Urinary bladder (tissue), 4 donors: ENCODE measurements around the gene ZNF407. TPM values are rescaled to one million over a fixed set of nuclear protein-coding genes. Genes with fewer than 3 reads are reported as not detected.

Experiments
- DNase-seq: peaks from one replicate; pipeline ENCODE4 v3.0.0-alpha.2; 2015; ENCODE audit errors: extremely low spot score
- H3K27ac ChIP-seq: one replicate; pipeline ENCODE4 v1.5.1; 2013; ENCODE audit warnings: low read depth, mild to moderate bottlenecking, moderate library complexity
- H3K36me3 ChIP-seq: one replicate; pipeline ENCODE4 v1.6.1; 2013; ENCODE audit warnings: mild to moderate bottlenecking, moderate library complexity; ENCODE audit not compliant: insufficient read depth
- H3K4me1 ChIP-seq: one replicate; pipeline ENCODE4 v1.6.1; 2013; ENCODE audit warnings: mild to moderate bottlenecking, moderate library complexity; ENCODE audit not compliant: insufficient read depth
- H3K4me3 ChIP-seq: one replicate; pipeline ENCODE4 v1.5.1; 2013; ENCODE audit warnings: low read depth, low read length
- WGBS: extraction: QIAGEN DNeasy Blood & Tissue Kit; methylation state at CpG from one replicate; pipeline ENCODE4 v1.1.7; 2013; 5-methylcytosine and 5-hydroxymethylcytosine counted together
- polyA plus RNA-seq: library from polyadenylated mRNA; stranded (reverse); fragments of 200-250 nt; gene quantifications from one replicate; pipeline ENCODE4 v1.2.3, GENCODE V29; 2013
- total RNA-seq: library from RNA; depleted of rRNA; stranded (reverse); fragments of >200 nt; gene quantifications from one replicate; pipeline ENCODE4 v1.2.3, GENCODE V29; 2014
- donor health status: healthy with polysubstance abuse.
- donor health status: healthy.

ZNF407 gene
- total and polyA plus RNA-seq, 2 donors, result 5.9 to 40.8 TPM

DNA sequence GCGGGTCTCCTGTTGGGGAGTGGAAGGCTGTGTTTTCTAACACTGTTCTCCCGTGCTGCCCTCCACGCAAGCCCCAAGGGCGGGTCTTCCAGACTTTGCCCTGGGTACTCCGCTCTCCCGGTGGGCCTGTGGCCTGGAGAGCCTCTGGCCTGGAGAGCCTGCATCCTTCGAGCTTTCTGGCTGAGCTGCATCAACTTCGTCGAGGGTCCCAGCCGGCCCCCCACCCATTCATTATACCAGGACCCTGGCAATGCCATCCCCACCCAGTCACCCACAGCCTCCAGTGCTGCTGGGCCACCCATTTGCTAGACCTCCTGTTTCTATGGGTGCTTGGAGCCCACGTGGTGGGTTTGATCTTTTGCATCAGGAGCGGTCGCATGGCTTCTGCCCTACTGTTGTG, 509.1 kb downstream of the ZNF407 start:
- Histone ChIP-seq H3K27ac (no peak overlapping the region), H3K4me1 (no peaks in the 10 kb centered on the region), H3K36me3 (no peaks in the 10 kb centered on the region), H3K4me3 (no peak overlapping the region)
- no peak for DNase-seq
- WGBS, result 91% methylated on average over 13 of the region's 13 CpGs

DNA sequence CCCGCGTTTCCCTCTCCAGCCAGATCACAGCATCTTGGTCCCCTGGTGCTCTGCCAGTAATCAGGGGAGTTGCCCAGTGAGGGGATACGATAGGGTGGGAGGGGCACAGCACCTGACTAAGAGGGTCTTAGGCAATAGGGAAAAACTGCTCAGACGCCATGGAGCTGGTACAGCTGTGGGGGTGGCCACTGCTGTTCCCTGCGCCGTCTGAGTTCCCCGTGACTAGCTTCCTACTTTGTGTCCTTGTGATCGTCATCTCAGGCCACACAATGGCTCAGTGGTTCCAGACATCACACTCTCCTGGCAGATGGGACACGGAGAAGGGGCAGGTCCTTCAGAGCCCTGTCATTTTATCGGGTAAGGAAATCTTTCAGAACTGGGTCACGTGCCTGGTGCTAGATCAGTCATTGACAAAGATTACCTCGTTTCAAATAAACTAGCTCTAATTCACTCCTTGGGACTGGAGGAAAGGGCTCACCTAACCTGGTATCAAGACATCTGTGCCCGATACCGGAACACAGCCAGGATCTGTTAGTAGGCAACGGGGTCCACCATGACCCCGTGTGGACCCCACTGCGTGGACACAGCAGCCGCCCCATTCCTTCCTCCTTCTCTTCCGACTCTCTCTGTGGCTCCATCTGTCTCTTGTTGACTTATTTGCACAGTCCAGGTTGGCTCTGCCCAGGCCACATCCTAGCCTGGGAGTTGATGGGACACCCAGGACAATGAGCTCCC, 509.7 kb downstream of the ZNF407 start:
- DNase-seq, result no peak
- Histone ChIP-seq H3K4me3 (no peak overlapping the region), H3K36me3 (no peaks in the 10 kb centered on the region), H3K27ac (no peak overlapping the region), H3K4me1 (no peaks in the 10 kb centered on the region)
- WGBS, result 90% methylated on average over 19 of the region's 19 CpGs

- no peak overlapping the region for H3K4me3 ChIP-seq
- no peaks in the 10 kb centered on the region for H3K36me3 ChIP-seq
- H3K4me1 ChIP-seq, result no peaks in the 10 kb centered on the region
- no peak for DNase-seq
- H3K27ac ChIP-seq, result no peak overlapping the region
- 93% methylated on average over 8 of the region's 8 CpGs for WGBS
Measured at GRCh38 chr18:75107931-75108276, 510.2 kb downstream of the ZNF407 start.

DNA sequence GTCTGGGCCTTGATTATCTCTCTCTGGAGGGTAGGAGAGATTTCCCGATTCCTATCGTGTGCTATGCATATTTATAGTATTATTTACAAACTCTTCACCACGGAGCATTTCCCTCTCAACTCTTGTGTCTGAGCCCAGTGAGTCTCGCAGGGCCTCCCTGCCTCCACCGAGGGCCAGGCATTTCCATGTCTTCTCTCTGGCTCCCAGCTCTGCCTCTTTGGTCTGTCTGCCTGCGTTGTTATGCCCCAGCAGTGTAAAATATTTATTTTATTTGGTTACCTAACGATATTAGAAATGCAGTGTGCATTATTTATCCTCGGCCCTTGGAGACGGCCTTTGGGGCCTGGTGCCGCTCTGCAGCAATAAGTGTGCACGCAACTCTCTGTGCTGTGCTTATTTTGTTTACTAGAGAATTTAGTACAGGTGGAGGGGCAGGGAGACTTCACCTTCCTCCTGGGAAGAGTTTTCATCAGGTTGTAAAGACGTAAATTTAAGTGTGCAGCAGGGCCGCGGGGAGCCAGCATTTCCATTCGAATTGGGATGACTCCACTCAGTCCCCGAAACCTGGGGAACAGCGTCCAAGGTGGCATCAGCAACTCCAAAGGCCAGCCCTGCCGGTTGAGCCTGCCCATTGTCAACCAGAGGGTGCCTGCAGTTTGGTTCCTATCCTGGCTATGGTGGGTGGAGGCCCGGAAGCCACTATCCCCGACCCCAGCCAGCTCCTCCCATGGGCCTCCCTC, 511.1 kb downstream of the ZNF407 start:
- H3K4me1 ChIP-seq, result no peaks in the 10 kb centered on the region
- DNase-seq, result no peak
- no peak overlapping the region for H3K27ac ChIP-seq
- 85% methylated on average over 20 of the region's 20 CpGs for WGBS
- H3K4me3 ChIP-seq, result no peak overlapping the region
- no peaks in the 10 kb centered on the region for H3K36me3 ChIP-seq

DNA sequence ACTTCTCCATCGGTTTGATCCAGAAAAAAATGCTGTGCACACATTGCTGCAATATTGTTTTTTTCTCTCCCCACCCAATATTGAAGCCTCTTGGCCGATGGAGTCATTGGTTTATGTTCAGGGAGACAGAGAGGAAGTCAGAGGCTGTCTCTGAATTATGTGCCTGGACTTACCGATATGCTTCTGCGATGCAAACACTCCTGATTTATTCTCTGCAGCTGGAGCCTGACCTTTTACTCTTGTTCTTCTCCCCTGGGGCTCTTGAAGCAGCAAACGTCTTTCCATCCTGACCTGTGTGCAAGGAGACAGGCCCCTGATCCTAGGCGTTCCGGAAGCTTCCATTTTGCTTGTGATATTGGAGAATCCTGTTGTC, 511.6 kb downstream of the ZNF407 start:
- no peak for DNase-seq
- WGBS, result 48% methylated on average over 7 of the region's 7 CpGs
- H3K27ac ChIP-seq, result no peak overlapping the region
- H3K36me3 ChIP-seq, result no peaks in the 10 kb centered on the region
- no peak overlapping the region for H3K4me3 ChIP-seq
- H3K4me1 ChIP-seq, result no peaks in the 10 kb centered on the region

- H3K4me1 ChIP-seq, result no peaks in the 10 kb centered on the region
- DNase-seq, result no peak
- no peaks in the 10 kb centered on the region for H3K36me3 ChIP-seq
- 98% methylated on average over 10 of the region's 10 CpGs for WGBS
- no peak overlapping the region for H3K27ac ChIP-seq
- no peak overlapping the region for H3K4me3 ChIP-seq
Measured at GRCh38 chr18:75109819-75110218, 512.1 kb downstream of the ZNF407 start.

- no peak for DNase-seq
- Histone ChIP-seq H3K4me1 (no peaks in the 10 kb centered on the region), H3K36me3 (no peaks in the 10 kb centered on the region), H3K27ac (no peak overlapping the region), H3K4me3 (no peak overlapping the region)
- 94% methylated on average over 9 of the region's 9 CpGs for WGBS
Measured at GRCh38 chr18:75110311-75110710, 512.6 kb downstream of the ZNF407 start.

GRCh38 chr18:75110846-75111415, 513.3 kb downstream of the ZNF407 start:
- no peaks in the 10 kb centered on the region for H3K4me1 ChIP-seq
- H3K4me3 ChIP-seq, result no peak overlapping the region
- H3K36me3 ChIP-seq, result no peaks in the 10 kb centered on the region
- no peak for DNase-seq
- 92% methylated on average over 12 of the region's 12 CpGs for WGBS
- no peak overlapping the region for H3K27ac ChIP-seq

DNA sequence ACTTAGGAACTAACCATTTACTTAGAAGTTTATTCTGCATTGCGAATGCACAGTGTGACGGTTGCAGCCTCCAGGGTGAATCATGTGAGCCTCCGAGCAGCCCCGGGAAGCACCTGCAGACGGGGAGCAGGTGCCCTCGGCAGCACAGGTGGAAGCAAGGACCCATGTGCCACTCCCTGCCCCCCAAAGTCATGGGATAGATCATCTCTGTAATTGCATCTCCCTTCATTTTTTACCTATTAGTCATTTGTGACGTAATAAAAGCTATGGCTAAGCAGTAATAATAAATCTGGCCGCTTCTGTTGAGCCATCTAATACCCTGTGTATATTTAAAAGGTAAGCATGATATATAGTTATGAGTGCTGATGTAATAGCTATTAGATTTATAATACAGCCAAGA, 514.1 kb downstream of the ZNF407 start:
- no peaks in the 10 kb centered on the region for H3K36me3 ChIP-seq
- WGBS, result 73% methylated on average over 8 of the region's 8 CpGs
- H3K27ac ChIP-seq, result no peak overlapping the region
- H3K4me3 ChIP-seq, result no peak overlapping the region
- H3K4me1 ChIP-seq, result no peaks in the 10 kb centered on the region
- no peak for DNase-seq

GRCh38 chr18:75112186-75113096, 514.8 kb downstream of the ZNF407 start:
- Histone ChIP-seq H3K4me3 (no peak overlapping the region), H3K27ac (no peak overlapping the region), H3K36me3 (no peaks in the 10 kb centered on the region), H3K4me1 (no peaks in the 10 kb centered on the region)
- WGBS, result 74% methylated on average over 16 of the region's 16 CpGs
- DNase-seq, result no peak

DNA sequence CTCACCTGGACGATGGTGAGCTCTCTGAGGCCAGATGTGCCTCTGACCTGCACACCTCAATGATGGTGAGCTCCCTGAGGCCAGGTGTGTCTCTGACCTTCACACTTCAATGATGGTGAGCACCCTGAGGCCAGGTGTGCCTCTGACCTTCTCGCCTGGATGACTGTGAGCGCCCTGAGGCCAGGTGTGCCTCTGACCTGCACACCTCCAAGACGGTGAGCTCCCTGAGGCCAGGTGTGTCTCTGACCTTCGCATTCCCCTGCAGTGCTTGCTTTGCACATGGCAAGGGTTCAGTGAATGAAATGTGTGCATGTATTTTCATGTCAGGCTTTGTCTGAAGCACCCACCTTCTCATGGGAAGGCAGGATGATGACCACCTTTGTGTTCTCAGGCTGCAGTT, 515.8 kb downstream of the ZNF407 start:
- Histone ChIP-seq H3K4me3 (no peak overlapping the region), H3K36me3 (no peaks in the 10 kb centered on the region), H3K4me1 (no peaks in the 10 kb centered on the region), H3K27ac (no peak overlapping the region)
- no peak for DNase-seq
- WGBS, result 98% methylated on average over 5 of the region's 5 CpGs

- 81% methylated on average over 6 of the region's 6 CpGs for WGBS
- H3K36me3 ChIP-seq, result no peaks in the 10 kb centered on the region
- no peak for DNase-seq
- no peaks in the 10 kb centered on the region for H3K4me1 ChIP-seq
- no peak overlapping the region for H3K27ac ChIP-seq
- H3K4me3 ChIP-seq, result no peak overlapping the region
Measured at GRCh38 chr18:75114231-75114764, 516.6 kb downstream of the ZNF407 start.
